Spleen (tissue), 11 donors: ENCODE results near the gene GSTP1. TPM values are rescaled to one million over a fixed set of nuclear protein-coding genes. Genes with fewer than 3 reads are reported as not detected.

ENCODE experiments used
- DNase-seq: peaks from one replicate; pipeline ENCODE4 v3.0.0-alpha.2; 2020
- H3K27ac ChIP-seq, 8 donors: fragments of 200-600 bp; sonication (generic) in 7 of 8; 1 replicate in 4 of 8; 2 replicates in 4 of 8; pipeline versions ENCODE4 v1.5.0 to v1.8.0; 2016 to 2021; ENCODE audit warnings: inconsistent platforms in 4 of 8, mild to moderate bottlenecking in 4 of 8, moderate library complexity in 1 of 8
- H3K27me3 ChIP-seq, 7 donors: fragments of 200-600 bp; sonication (generic) in 6 of 7; replicated peaks in 1 of 7; 1 replicate in 4 of 7; 2 replicates in 3 of 7; pipeline versions ENCODE4 v1.5.0 to v1.8.0; 2016 to 2021; ENCODE audit warnings: inconsistent platforms in 3 of 7, mild to moderate bottlenecking in 1 of 7
- H3K36me3 ChIP-seq, 6 donors: fragments of 200-600 bp; sonication (generic) in 5 of 6; 1 replicate in 4 of 6; 2 replicates in 2 of 6; pipeline versions ENCODE4 v1.5.0 to v1.8.0; 2016 to 2021; ENCODE audit warnings: inconsistent platforms in 2 of 6
- H3K4me1 ChIP-seq, 6 donors: fragments of 200-600 bp; sonication (generic) in 5 of 6; 1 replicate in 3 of 6; 2 replicates in 3 of 6; pipeline versions ENCODE4 v1.5.0 to v1.8.0; 2016 to 2021; ENCODE audit warnings: inconsistent platforms in 3 of 6
- H3K4me3 ChIP-seq, 8 donors: fragments of 200-600 bp; sonication (generic) in 7 of 8; 1 replicate in 4 of 8; 2 replicates in 4 of 8; pipeline versions ENCODE4 v1.5.0 to v1.8.0; 2016 to 2021; ENCODE audit warnings: inconsistent platforms in 4 of 8, mild to moderate bottlenecking in 4 of 8, moderate library complexity in 2 of 8
- H3K9me3 ChIP-seq, 8 donors: fragments of 200-600 bp; sonication (generic) in 7 of 8; 1 replicate in 4 of 8; 2 replicates in 4 of 8; pipeline versions ENCODE4 v1.5.0 to v1.8.0; 2016 to 2021; ENCODE audit warnings: inconsistent platforms in 4 of 8
- CTCF ChIP-seq, 11 experiments: fragments of 200-600 bp in 7 of 11; fragments of 450-650 bp in 4 of 11; sonication (generic) in 4 of 11; IDR thresholded peaks in 8 of 11; conservative IDR thresholded peaks in 3 of 11; 1 replicate in 7 of 11; 2 replicates in 4 of 11; pipeline versions ENCODE4 v1.4.0 to v1.8.0; 2016 to 2021; ENCODE audit warnings: antibody characterized with exemption in 11 of 11, inconsistent platforms in 4 of 11, mild to moderate bottlenecking in 1 of 11
- POLR2A ChIP-seq, 3 donors: fragments of 450-650 bp; IDR thresholded peaks; one replicate each; pipeline ENCODE4 v1.5.1; 2017; ENCODE audit warnings: antibody characterized with exemption in 3 of 3, mild to moderate bottlenecking in 1 of 3
- POLR2AphosphoS5 ChIP-seq, 3 donors: sonication (generic); formaldehyde crosslinking; IDR thresholded peaks; one replicate each; pipeline ENCODE4 v1.5.1; 2017; ENCODE audit warnings: antibody characterized with exemption in 3 of 3
- WGBS, 5 donors: extraction: QIAGEN DNeasy Blood & Tissue Kit in 3 of 5; methylation state at CpG; one replicate each; pipeline versions ENCODE4 v1.1.5 to v1.1.7; 2013 to 2018; 5-methylcytosine and 5-hydroxymethylcytosine counted together
- intact Hi-C: fragments of 100-400 bp; cut with DNase I; formaldehyde crosslinking; loops from one replicate; pipeline ENCODE4 v1.15.0; 2023; ENCODE audit warnings: low total_unique reads
- polyA plus RNA-seq, 3 donors: library from polyadenylated mRNA; stranded (reverse); fragments of 200-250 nt; gene quantifications; one replicate each; pipeline ENCODE4 v1.2.1, GENCODE V29; 2013
- total RNA-seq, 7 donors: library from RNA; depleted of rRNA in 3 of 7; stranded (reverse); fragments of >200 nt in 3 of 7; fragmentation: NEBNext Ultra II Directional in 4 of 7; extraction: Animal tissue kit (Norgen Biotek cat#: 25700) in 4 of 7; gene quantifications; one replicate each; pipeline versions ENCODE4 v1.1.0 to v1.2.1, GENCODE V29; 2016 to 2021
- donor health status: healthy with polysubstance abuse.
- donor health status: DM: no; HTN: no; CAD: no; lungs with moderate emphysema.
- donor health status: DM: no; HTN: no; CAD: no.
- donor health status: Bipolar disorder and iron deficiency.
- donor health status: healthy.
- donor health status: DM: no; HTN: no; CAD: no.
- donor health status: DM: yes; HTN: yes; CAD: no.

Gene GSTP1
- total and polyA plus RNA-seq, 10 donors, result 211 to 399 (median 296) TPM

DNA sequence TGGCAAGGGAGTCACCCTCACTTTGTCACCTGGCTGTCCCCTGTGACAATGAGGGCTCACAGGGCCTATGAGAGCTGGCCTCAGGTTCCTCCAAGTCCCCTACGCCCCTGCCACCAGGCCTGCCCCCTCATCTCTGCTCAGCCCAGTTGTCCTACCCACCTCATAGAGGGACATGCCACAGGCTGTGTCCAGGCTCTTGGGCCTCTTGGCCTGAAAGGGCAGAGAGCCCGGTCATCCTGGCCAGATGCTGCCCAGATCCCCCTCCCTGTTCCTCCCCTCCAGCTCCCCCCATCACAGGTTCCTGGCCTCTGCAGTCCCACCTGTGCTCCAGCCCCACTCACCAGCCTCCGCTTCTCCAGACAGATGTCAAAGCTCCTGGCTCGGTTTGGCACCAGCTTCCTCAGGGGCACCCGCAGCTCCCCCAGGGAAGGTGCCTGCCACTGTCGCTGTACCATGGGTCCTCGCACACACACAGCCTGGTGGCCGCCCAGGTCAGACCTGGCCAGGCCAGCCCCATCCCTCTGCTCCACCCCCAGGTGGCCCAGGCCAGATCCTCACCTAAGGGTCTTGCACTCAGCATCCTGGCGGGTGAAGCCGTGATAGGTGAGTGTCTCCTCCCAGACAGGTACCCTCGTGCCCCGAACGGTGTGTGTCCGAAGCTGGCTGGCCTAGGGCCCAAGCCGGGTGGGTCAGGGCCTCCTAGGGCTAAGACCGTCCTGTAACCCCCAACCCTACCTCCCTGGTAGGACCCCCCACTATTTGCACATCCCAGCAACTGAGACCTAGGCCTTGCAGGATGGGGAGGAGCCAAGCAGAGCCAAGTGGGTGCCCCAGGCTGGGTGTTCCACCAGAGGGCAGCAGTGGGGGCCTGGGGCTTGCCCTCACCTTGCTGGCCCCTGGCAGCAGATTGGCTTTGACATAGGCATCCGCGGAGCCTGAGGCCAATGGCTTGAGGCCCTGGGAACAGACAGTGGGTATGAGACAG lies 31.4 kb downstream of the GSTP1 start:
- H3K27me3 ChIP-seq, result peaks cover 0 to 23% (median 0%) of the 10 kb centered on the region in 7 donors
- H3K36me3 ChIP-seq, result peaks cover 0 to 34% (median 30%) of the 10 kb centered on the region in 6 donors
- H3K9me3 ChIP-seq, result no peaks in the 10 kb centered on the region
- peak overlapping the region; percentile 67 to 98 (median 90) for H3K27ac ChIP-seq
- H3K4me1 ChIP-seq, result peaks cover 9 to 46% (median 32%) of the 10 kb centered on the region in 6 donors
- no peak for TF ChIP-seq POLR2A (IDR thresholded peaks at IDR 0.05)
- TF ChIP-seq CTCF (IDR thresholded peaks at IDR 0.05 in 8 of 11, conservative IDR thresholded peaks at IDR 0.05 in 3 of 11), result peak in 9 of 11 experiments; percentile 14 to 70 (median 37)
- peak; percentile 85 for DNase-seq
- intact Hi-C loops, result no loop called here
- H3K4me3 ChIP-seq, result peak overlapping the region in 2 of 8 donors; percentile 31 to 68
- WGBS, 5 donors, result 85 to 89% (median 87%) methylated on average over 7 to 18 of the region's 18 CpGs

DNA sequence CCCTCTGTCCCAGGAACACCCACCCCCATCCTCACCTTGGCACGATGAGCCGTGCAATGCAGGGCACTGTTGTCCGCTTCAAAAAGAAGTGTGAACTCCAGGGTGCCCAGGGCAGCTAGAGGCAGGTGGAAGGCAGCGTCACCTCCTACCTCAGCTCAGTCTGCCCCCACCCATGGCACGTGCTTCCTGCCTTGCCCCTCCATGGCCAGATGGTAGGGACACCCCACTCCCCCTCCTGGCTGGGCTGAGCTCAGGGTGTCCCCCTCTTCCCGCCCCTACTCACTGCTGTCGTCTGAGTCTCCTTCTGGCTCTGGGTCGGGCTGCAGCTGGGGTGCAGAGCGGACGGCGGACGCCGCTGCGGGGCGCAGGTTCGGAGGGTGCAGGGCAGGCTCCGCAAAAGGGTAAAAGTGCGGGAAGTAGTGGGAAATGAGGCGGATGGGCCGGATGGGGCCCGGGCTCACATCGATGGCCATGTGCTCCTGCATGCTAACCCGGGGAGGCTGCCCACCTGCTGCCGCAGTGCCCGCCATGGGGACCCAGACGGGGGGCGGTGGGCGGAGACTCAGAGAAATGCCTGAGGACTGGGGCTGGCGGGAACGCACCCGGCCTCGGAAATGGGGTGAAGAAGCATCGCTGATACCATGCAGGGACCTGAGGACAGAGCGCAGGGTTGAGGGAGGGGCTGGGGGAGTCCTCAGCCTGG lies 32.3 kb downstream of the GSTP1 start:
- Histone ChIP-seq H3K4me3 (peak overlapping the region in 3 of 8 donors; percentile 0 to 14 (median 13)), H3K4me1 (peaks cover 9 to 46% (median 32%) of the 10 kb centered on the region in 6 donors), H3K36me3 (peaks cover 0 to 25% (median 22%) of the 10 kb centered on the region in 6 donors), H3K27me3 (peaks cover 0 to 23% (median 0%) of the 10 kb centered on the region in 7 donors), H3K27ac (peak overlapping the region in 3 of 8 donors; percentile 88 to 98 (median 91)), H3K9me3 (no peaks in the 10 kb centered on the region)
- WGBS, 5 donors, result 39 to 52% (median 41%) methylated on average over 34 of the region's 34 CpGs
- TF ChIP-seq POLR2A (IDR thresholded peaks at IDR 0.05), result no peak
- peak in 1 of 3 donors; percentile 24 for TF ChIP-seq POLR2AphosphoS5 (IDR thresholded peaks at IDR 0.05)
- no peak for DNase-seq
- intact Hi-C loops, result no loop called here

DNA sequence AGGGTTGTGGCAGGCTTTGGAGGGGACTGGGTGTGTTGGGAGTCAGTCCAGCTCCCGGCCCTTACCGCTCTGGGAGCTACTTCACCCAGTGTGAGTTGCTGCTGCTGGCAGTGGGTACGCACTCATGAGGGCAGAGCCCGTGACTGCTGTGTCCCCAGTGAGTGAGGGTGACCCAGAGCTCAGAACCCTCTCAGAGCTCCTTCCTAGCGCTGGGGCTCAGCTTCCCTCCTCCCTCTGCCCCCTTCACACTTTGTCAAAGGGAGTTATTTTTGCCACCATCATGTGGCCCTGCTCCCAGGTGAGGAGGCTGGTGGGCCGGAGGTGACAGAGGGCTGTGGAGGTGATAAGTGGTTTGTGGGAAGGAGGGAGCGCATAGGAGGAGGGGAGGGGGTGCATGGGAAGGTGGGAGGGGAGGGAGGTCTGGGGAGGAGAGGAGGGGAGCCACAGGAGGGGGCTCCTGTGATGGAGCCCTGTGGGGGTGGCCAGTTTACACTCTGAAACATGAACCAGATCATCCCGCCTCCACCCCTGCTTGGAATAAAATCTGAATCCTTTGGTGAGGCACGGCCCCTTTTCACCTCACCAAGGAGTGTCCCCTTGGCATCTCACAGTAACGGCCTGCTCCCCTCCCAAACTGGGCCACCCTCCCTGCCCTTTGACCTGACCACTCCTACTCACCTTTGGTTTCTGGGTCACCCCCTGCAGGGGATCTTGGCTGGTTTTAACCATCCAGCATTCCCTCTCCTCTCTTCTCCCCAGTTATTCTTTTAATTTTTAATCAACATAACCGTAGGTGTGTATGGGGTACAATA lies 33.0 kb downstream of the GSTP1 start:
- TF ChIP-seq POLR2A (IDR thresholded peaks at IDR 0.05) (no peak), POLR2AphosphoS5 (IDR thresholded peaks at IDR 0.05) (no peak), CTCF (IDR thresholded peaks at IDR 0.05 in 8 of 11, conservative IDR thresholded peaks at IDR 0.05 in 3 of 11) (no peak)
- WGBS, 5 donors, result 56 to 59% (median 59%) methylated on average over 10 to 11 of the region's 11 CpGs
- peaks cover 9 to 46% (median 32%) of the 10 kb centered on the region in 6 donors for H3K4me1 ChIP-seq
- no peaks in the 10 kb centered on the region for H3K9me3 ChIP-seq
- peak overlapping the region in 1 of 8 donors; percentile 0 for H3K4me3 ChIP-seq
- peaks cover 0 to 23% (median 0%) of the 10 kb centered on the region in 7 donors for H3K27me3 ChIP-seq
- no peak for DNase-seq
- peaks cover 0 to 18% (median 14%) of the 10 kb centered on the region in 6 donors for H3K36me3 ChIP-seq
- H3K27ac ChIP-seq, result peak overlapping the region in 2 of 8 donors; percentile 91 to 98
- intact Hi-C loops, result no loop called here
